ENCODE measurements around the gene PLA2G2D. TPM values are rescaled to one million over a fixed set of nuclear protein-coding genes. Genes with fewer than 3 reads are reported as not detected.
A peak's percentile ranks its signal among the peaks of the same experiment; 100 is the strongest.

The PLA2G2D gene
- total RNA-seq, 6 donors from 2014 or later = 0.13 to 0.29 TPM; not detected in 4

DNA sequence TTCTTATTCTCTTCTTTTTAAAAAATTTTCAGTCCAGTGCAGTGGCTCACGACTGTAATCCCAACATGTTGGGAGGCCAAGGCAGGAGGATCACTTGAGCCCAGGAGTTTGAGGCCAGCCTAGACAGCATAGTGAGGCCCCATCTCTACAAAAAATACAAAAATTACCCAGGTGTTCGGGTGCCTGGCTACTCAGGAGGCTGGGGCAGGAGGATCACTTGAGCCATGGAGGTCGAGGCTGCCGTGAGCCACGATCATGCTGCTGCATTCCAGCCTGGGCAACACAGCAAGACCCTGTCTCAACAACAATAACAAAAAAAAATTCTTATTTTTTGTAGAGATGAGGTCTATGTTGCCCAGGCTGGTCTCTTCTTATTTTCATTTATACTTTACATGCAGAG is 7.9 kb downstream of the PLA2G2D start:
- Histone ChIP-seq H3K36me3 (no peaks in the 10 kb centered on the region), H3K9me3 (no peaks in the 10 kb centered on the region), H3K4me3 (no peak overlapping the region), H3K27me3 (no peaks in the 10 kb centered on the region), H3K27ac (no peak overlapping the region), H3K4me1 (peaks cover 0 to 6% (median 0%) of the 10 kb centered on the region in 4 donors)
- ATAC-seq (ENCODE audit: low FRiP score in 2 of 2) (no peak), DNase-seq (no peak)
- 95 to 97% methylated on average over 5 of the region's 5 CpGs for WGBS, 2 donors
- TF ChIP-seq, protein P1, sequence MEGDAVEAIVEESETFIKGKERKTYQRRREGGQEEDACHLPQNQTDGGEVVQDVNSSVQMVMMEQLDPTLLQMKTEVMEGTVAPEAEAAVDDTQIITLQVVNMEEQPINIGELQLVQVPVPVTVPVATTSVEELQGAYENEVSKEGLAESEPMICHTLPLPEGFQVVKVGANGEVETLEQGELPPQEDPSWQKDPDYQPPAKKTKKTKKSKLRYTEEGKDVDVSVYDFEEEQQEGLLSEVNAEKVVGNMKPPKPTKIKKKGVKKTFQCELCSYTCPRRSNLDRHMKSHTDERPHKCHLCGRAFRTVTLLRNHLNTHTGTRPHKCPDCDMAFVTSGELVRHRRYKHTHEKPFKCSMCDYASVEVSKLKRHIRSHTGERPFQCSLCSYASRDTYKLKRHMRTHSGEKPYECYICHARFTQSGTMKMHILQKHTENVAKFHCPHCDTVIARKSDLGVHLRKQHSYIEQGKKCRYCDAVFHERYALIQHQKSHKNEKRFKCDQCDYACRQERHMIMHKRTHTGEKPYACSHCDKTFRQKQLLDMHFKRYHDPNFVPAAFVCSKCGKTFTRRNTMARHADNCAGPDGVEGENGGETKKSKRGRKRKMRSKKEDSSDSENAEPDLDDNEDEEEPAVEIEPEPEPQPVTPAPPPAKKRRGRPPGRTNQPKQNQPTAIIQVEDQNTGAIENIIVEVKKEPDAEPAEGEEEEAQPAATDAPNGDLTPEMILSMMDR (IDR thresholded peaks at IDR 0.05) = no peak
- TF ChIP-seq POLR2A (IDR thresholded peaks at IDR 0.05) (no peak), EP300 (IDR thresholded peaks at IDR 0.05) (no peak), POLR2AphosphoS5 (IDR thresholded peaks at IDR 0.05) (no peak)

DNA sequence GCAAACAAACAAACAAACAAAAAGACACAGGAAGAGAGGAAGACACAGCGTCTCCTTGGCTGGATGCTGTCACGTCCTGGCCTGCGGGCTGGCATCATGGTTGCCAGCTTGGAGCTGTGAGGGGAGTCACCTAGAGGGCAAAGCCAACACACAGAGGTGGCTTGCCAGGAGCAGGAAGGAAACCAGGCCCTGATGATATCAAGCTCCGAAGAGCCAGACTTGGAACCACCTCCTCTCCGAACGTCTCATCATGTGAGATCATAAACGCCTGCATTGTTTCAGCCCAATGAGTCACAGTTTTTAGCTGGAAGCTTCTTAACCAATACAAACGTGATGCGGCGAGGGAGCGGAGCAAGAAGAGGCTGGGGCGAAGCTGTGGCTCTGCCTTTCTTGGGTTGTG is 8.7 kb downstream of the PLA2G2D start:
- peak in 1 of 2 donors; percentile 85 for ATAC-seq (ENCODE audit: low FRiP score in 2 of 2)
- WGBS, 2 donors = 61 to 79% methylated on average over 12 of the region's 12 CpGs
- no peaks in the 10 kb centered on the region for H3K9me3 ChIP-seq

DNA sequence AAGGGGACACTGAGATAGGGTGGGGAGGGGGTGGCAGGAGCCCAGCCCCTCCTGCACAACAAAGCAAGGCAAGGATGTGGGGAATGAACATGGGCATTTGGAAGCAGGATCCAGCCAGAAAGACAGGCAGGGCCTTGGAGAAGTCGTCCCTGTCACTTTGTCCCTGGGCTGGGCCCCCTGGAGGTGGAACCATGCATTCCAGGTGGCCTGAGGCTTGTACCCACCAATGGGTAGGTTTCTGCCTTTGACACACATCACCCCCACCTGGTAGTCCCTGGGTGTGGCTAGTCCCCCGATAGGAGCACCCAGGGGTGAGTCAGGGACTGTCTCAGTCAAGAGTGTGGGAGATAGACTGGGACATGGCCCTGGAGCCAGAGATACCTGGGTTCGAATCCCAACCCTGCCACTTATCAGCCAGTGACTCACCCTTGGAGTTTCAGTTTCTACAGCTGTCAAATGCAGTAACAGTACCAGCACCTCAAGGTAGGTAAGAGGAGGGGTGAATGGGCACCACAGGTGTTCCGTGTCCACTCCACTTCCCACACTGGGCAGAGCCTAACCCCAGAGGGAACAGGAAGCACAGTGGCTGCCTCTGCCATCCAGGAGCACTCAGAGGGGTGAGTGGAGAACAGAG is 10.0 kb downstream of the PLA2G2D start:
- Histone ChIP-seq H3K4me1 (peaks cover 0 to 6% (median 0%) of the 10 kb centered on the region in 4 donors), H3K9me3 (no peaks in the 10 kb centered on the region), H3K27ac (no peak overlapping the region), H3K36me3 (no peaks in the 10 kb centered on the region), H3K27me3 (no peaks in the 10 kb centered on the region), H3K4me3 (no peak overlapping the region)
- peak in 1 of 2 donors; percentile 60 for DNase-seq
- WGBS, 2 donors = 72 to 78% methylated on average over 3 to 4 of the region's 4 CpGs
- peak in 1 of 2 donors; percentile 51 for ATAC-seq (ENCODE audit: low FRiP score in 2 of 2)
- TF ChIP-seq, protein P1 (IDR thresholded peaks at IDR 0.05) = no peak
- TF ChIP-seq POLR2A (IDR thresholded peaks at IDR 0.05) (no peak), POLR2AphosphoS5 (IDR thresholded peaks at IDR 0.05) (no peak), EP300 (IDR thresholded peaks at IDR 0.05) (no peak)

More for the DNA sequence above, 8.7 kb downstream of the PLA2G2D start:
- no peak for DNase-seq
- peak in 1 of 2 donors; percentile 48 for TF ChIP-seq POLR2AphosphoS5 (IDR thresholded peaks at IDR 0.05)
- TF ChIP-seq, protein P1 (IDR thresholded peaks at IDR 0.05) = no peak
- TF ChIP-seq POLR2A (IDR thresholded peaks at IDR 0.05) = no peak
- TF ChIP-seq EP300 (IDR thresholded peaks at IDR 0.05) = peak in 1 of 4 donors; percentile 51
- Histone ChIP-seq H3K4me1 (peaks cover 0 to 6% (median 0%) of the 10 kb centered on the region in 4 donors), H3K36me3 (no peaks in the 10 kb centered on the region), H3K27ac (no peak overlapping the region), H3K4me3 (no peak overlapping the region), H3K27me3 (no peaks in the 10 kb centered on the region)

DNA sequence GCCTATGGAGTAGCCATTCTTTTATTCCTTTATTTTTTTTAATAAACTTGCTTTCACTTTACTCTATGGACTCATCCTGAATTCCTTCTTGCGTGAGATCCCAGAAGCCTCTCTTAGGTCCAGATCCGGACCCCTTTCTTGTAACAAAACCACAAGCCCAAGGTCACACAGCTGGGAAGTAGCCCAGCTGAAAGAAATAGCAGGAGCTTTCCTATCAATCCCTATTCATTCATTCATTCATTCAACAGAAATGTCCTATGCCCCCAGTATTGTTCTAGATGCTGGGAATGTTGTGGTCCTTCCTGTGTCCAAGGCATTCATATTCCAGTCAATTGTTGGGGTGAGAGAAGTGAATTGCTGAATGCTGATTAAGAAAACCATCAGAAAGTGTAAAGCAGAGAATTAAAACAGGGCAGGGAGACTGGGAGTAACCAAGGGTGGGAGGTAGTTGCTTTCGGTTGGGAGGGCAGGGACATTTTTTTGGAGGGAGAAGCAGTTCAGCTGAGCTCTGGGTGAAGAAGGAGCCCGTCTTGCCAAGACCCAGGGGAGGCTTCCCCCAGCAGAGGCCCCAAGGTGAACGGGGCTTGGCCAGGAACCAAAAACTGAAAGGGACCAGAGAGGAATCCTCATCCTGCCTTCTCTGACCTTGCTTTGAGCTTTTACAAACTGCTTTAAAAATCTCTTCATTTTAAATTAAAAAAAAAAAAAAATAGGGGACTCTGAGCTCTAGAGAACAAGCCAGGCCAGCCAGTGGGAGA is 10.8 kb downstream of the PLA2G2D start:
- TF ChIP-seq EP300 (IDR thresholded peaks at IDR 0.05) = no peak
- TF ChIP-seq, protein P1 (IDR thresholded peaks at IDR 0.05) = no peak
- TF ChIP-seq POLR2A (IDR thresholded peaks at IDR 0.05) = no peak
- TF ChIP-seq POLR2AphosphoS5 (IDR thresholded peaks at IDR 0.05) = no peak
- H3K27ac ChIP-seq = no peak overlapping the region
- ATAC-seq (ENCODE audit: low FRiP score in 2 of 2) (no peak), DNase-seq (no peak)
- H3K4me3 ChIP-seq = no peak overlapping the region
- H3K4me1 ChIP-seq = peaks cover 0 to 6% (median 0%) of the 10 kb centered on the region in 4 donors
- no peaks in the 10 kb centered on the region for H3K9me3 ChIP-seq
- no peaks in the 10 kb centered on the region for H3K36me3 ChIP-seq
- WGBS, 2 donors = 68% methylated on average over 5 of the region's 5 CpGs
- H3K27me3 ChIP-seq = no peaks in the 10 kb centered on the region

All from upper lobe of left lung (tissue), 6 donors.